GM23338 (cell line): ENCODE measurements around the gene CAMTA1. TPM values are rescaled to one million over a fixed set of nuclear protein-coding genes. Genes with fewer than 3 reads are reported as not detected.

ENCODE experiments used
- ATAC-seq: fragments of 200-7000 bp; cut with Tn5 transposase; 3 replicates; pipeline ENCODE4 v1.9.1; 2020
- DNase-seq: peaks from one replicate; pipeline ENCODE4 v3.0.0-alpha.2; 2015; ENCODE audit warnings: low spot score
- H2AFZ ChIP-seq: fragments of 200-600 bp; sonication (generic); 2 replicates; pipeline ENCODE4 v1.8.0; 2016; ENCODE audit warnings: antibody characterized with exemption, mild to moderate bottlenecking, moderate library complexity
- H3F3A ChIP-seq: fragments of 200-600 bp; sonication (generic); replicated peaks from 2 replicates; pipeline ENCODE4 v1.8.0; 2017; ENCODE audit warnings: antibody characterized with exemption, mixed run types, low read depth
- H3K27ac ChIP-seq: fragments of 200-600 bp; sonication (generic); 2 replicates; pipeline ENCODE4 v1.6.1; 2016; ENCODE audit warnings: low read depth
- H3K27me3 ChIP-seq: fragments of 200-600 bp; sonication (generic); 2 replicates; pipeline ENCODE4 v1.8.0; 2016; ENCODE audit warnings: mild to moderate bottlenecking, mixed run types, moderate library complexity; ENCODE audit not compliant: insufficient read depth
- H3K36me3 ChIP-seq: fragments of 200-600 bp; sonication (generic); 2 replicates; pipeline ENCODE4 v1.8.0; 2016; ENCODE audit warnings: mild to moderate bottlenecking; ENCODE audit not compliant: insufficient read depth
- H3K4me1 ChIP-seq: fragments of 200-600 bp; sonication (generic); 2 replicates; pipeline ENCODE4 v1.8.0; 2016; ENCODE audit warnings: mild to moderate bottlenecking, moderate library complexity; ENCODE audit not compliant: insufficient read depth
- H3K4me2 ChIP-seq: fragments of 200-600 bp; sonication (generic); 2 replicates; pipeline ENCODE4 v1.7.1; 2017; ENCODE audit warnings: mixed run types
- H3K4me3 ChIP-seq: fragments of 200-600 bp; sonication (generic); 2 replicates; pipeline ENCODE4 v1.6.1; 2016; ENCODE audit warnings: mixed run types
- H3K79me2 ChIP-seq: fragments of 200-600 bp; sonication (generic); replicated peaks from 2 replicates; pipeline ENCODE4 v1.8.0; 2017; ENCODE audit warnings: mild to moderate bottlenecking; ENCODE audit not compliant: insufficient read depth
- H3K9me2 ChIP-seq: fragments of 200-600 bp; sonication (generic); 2 replicates; pipeline ENCODE4 v1.8.0; 2017; ENCODE audit not compliant: insufficient read depth
- H4K20me1 ChIP-seq: fragments of 200-600 bp; sonication (generic); replicated peaks from 2 replicates; pipeline ENCODE4 v1.8.0; 2017; ENCODE audit warnings: mild to moderate bottlenecking; ENCODE audit not compliant: insufficient read depth
- H3K27ac Mint-ChIP-seq: 2 replicates; pipeline ENCODE4 v1.8.0; 2020; ENCODE audit warnings: inconsistent platforms, mild to moderate bottlenecking, moderate library complexity, mixed read lengths
- H3K27me3 Mint-ChIP-seq: 3 replicates; pipeline ENCODE4 v1.8.0; 2022; ENCODE audit warnings: low read depth, mild to moderate bottlenecking, moderate library complexity, mixed read lengths, inconsistent platforms; ENCODE audit not compliant: insufficient read depth, poor library complexity
- H3K36me3 Mint-ChIP-seq: 3 replicates; pipeline ENCODE4 v1.8.0; 2021; ENCODE audit warnings: low read depth, mild to moderate bottlenecking, inconsistent platforms, moderate library complexity, mixed read lengths
- H3K4me1 Mint-ChIP-seq: 3 replicates; pipeline ENCODE4 v1.8.0; 2020; ENCODE audit warnings: mild to moderate bottlenecking, inconsistent platforms, mixed read lengths
- H3K4me3 Mint-ChIP-seq: 3 replicates; pipeline ENCODE4 v1.8.0; 2021; ENCODE audit warnings: moderate library complexity, mild to moderate bottlenecking, inconsistent platforms, mixed read lengths
- H3K9me3 Mint-ChIP-seq: 3 replicates; pipeline ENCODE4 v1.8.0; 2020; ENCODE audit warnings: moderate library complexity, mild to moderate bottlenecking, inconsistent platforms, mixed read lengths
- CREB1 ChIP-seq: fragments of 250-450 bp; sonication (Bioruptor Pico); IDR thresholded peaks from 2 replicates; pipeline ENCODE4 v1.5.0; 2020; ENCODE audit warnings: low read depth, mild to moderate bottlenecking, moderate library complexity
- EZH2 ChIP-seq: fragments of 200-600 bp; sonication (generic); IDR thresholded peaks from one replicate; pipeline ENCODE4 v1.8.0; 2017; ENCODE audit warnings: antibody characterized with exemption, mild to moderate bottlenecking, low read depth; ENCODE audit not compliant: unreplicated experiment
- JUNB ChIP-seq: IDR thresholded peaks from one replicate; pipeline ENCODE4 v1.6.1; 2016; ENCODE audit warnings: antibody characterized with exemption; ENCODE audit not compliant: unreplicated experiment
- NANOG ChIP-seq: IDR thresholded peaks from 2 replicates; pipeline ENCODE4 v1.6.1; 2016; ENCODE audit warnings: antibody characterized with exemption, borderline replicate concordance
- ZNF114 ChIP-seq: fragments of 250-450 bp; sonication (Bioruptor Pico); IDR thresholded peaks from 2 replicates; pipeline ENCODE4 v1.5.0; 2020; ENCODE audit warnings: mild to moderate bottlenecking, moderate library complexity
- ZNF331 ChIP-seq: fragments of 250-450 bp; sonication (Bioruptor Pico); IDR thresholded peaks from 2 replicates; pipeline ENCODE4 v1.5.0; 2020; ENCODE audit warnings: low read depth, mild to moderate bottlenecking, moderate library complexity
- polyA plus RNA-seq: library from polyadenylated mRNA; unstranded; fragments of >200 nt; fragmentation: Nextera tagmentation; extraction: Ambion mirVana; gene quantifications from 2 replicates; pipeline ENCODE4 v1.2.1, GENCODE V29; 2016
- total RNA-seq: library from RNA; depleted of rRNA; stranded (reverse); fragments of >200 nt; shearing (Covaris generic); gene quantifications from 2 replicates; pipeline ENCODE4 v1.2.3, GENCODE V29; 2014
- TF ChIP-seq, protein P1 (sequence below): IDR thresholded peaks from 2 replicates; pipeline ENCODE4 v1.6.1; 2016; ENCODE audit warnings: antibody characterized with exemption
- TF ChIP-seq, protein P2 (sequence below): fragments of 250-450 bp; sonication (Bioruptor Pico); IDR thresholded peaks from 2 replicates; pipeline ENCODE4 v1.5.0; 2020; ENCODE audit warnings: mild to moderate bottlenecking, moderate library complexity

CAMTA1 gene
- total and polyA plus RNA-seq, 2 experiments from 2014 or later, result 115 to 519 TPM

- TF ChIP-seq, protein P1, sequence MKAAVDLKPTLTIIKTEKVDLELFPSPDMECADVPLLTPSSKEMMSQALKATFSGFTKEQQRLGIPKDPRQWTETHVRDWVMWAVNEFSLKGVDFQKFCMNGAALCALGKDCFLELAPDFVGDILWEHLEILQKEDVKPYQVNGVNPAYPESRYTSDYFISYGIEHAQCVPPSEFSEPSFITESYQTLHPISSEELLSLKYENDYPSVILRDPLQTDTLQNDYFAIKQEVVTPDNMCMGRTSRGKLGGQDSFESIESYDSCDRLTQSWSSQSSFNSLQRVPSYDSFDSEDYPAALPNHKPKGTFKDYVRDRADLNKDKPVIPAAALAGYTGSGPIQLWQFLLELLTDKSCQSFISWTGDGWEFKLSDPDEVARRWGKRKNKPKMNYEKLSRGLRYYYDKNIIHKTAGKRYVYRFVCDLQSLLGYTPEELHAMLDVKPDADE, result no peak
- no peak for TF ChIP-seq ZNF331 (CRISPR knock-in tag)
- TF ChIP-seq NANOG, result no peak
- TF ChIP-seq EZH2, result no peak
- Mint-ChIP-seq H3K27me3 (peaks cover 4% of the 10 kb centered on the region), H3K36me3 (peaks cover 14% of the 10 kb centered on the region; the same call in 2 of the 3 replicates), H3K4me3 (no peak overlapping the region), H3K4me1 (peaks cover 7% of the 10 kb centered on the region; the same call in 2 of the 3 replicates), H3K9me3 (no peaks in the 10 kb centered on the region), H3K27ac (no peak overlapping the region)
- DNase-seq (no peak), ATAC-seq (no peak)
- Histone ChIP-seq H3K4me2 (no peak overlapping the region), H4K20me1 (peaks cover 33% of the 10 kb centered on the region), H3K79me2 (peaks cover 88% of the 10 kb centered on the region), H3K9me2 (no peaks in the 10 kb centered on the region), H3K36me3 (no peaks in the 10 kb centered on the region), H3F3A (no peaks in the 10 kb centered on the region), H3K27me3 (no peaks in the 10 kb centered on the region), H3K27ac (no peak overlapping the region), H3K4me1 (no peaks in the 10 kb centered on the region), H3K4me3 (no peak overlapping the region), H2AFZ (no peak overlapping the region)
Observed at GRCh38 chr1:6834366-6834765, 49.1 kb downstream of the CAMTA1 start.

- no peak overlapping the region for H3K4me3 Mint-ChIP-seq
- Histone ChIP-seq H3K4me3 (no peak overlapping the region), H3K36me3 (no peaks in the 10 kb centered on the region), H3K9me2 (no peaks in the 10 kb centered on the region), H2AFZ (no peak overlapping the region), H4K20me1 (peaks cover 29% of the 10 kb centered on the region), H3K27me3 (no peaks in the 10 kb centered on the region), H3K27ac (no peak overlapping the region), H3K79me2 (peaks cover 92% of the 10 kb centered on the region), H3K4me1 (no peaks in the 10 kb centered on the region), H3K4me2 (no peak overlapping the region), H3F3A (no peaks in the 10 kb centered on the region)
- H3K4me1 Mint-ChIP-seq, result peaks cover 7% of the 10 kb centered on the region; the same call in 2 of the 3 replicates
- H3K36me3 Mint-ChIP-seq, result peaks cover 14% of the 10 kb centered on the region; the same call in 2 of the 3 replicates
- DNase-seq, result no peak
- no peaks in the 10 kb centered on the region for H3K9me3 Mint-ChIP-seq
- TF ChIP-seq ZNF114 (CRISPR knock-in tag), result no peak
- peaks cover 7% of the 10 kb centered on the region for H3K27me3 Mint-ChIP-seq
- no peak for ATAC-seq
- H3K27ac Mint-ChIP-seq, result no peak overlapping the region
Observed at GRCh38 chr1:6835139-6835538, 49.9 kb downstream of the CAMTA1 start.

DNA sequence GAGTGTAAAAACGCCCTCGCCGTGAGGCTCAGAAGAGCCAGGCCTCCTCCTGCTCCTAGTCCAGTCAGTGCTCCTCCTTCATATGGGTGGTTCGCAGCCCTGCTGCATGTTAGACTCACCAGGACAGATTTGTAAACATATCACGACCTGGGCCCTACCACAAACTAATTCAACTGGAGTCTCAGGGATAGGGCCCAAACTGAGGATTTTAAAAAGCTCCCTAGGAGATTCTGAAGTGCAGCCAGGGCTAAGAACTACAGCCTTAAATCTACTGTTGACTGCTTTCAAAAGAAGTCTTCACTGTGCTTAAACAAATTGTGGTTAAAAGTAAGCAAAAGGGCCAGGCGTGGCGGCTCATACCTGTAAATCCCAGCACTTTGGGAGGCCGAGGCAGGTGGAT lies 57.0 kb downstream of the CAMTA1 start:
- Histone ChIP-seq H3K27me3 (no peaks in the 10 kb centered on the region), H3K4me3 (no peak overlapping the region), H4K20me1 (peaks cover 19% of the 10 kb centered on the region; the same call in 1 of the 2 replicates), H3K27ac (no peak overlapping the region), H3F3A (no peaks in the 10 kb centered on the region), H3K79me2 (peaks cover 99% of the 10 kb centered on the region), H2AFZ (no peak overlapping the region), H3K36me3 (0 out of 2 replicates have a peak, but pooled peaks cover 9% of the 10 kb centered on the region), H3K4me1 (no peaks in the 10 kb centered on the region), H3K4me2 (no peak overlapping the region), H3K9me2 (no peaks in the 10 kb centered on the region)
- no peak for DNase-seq
- H3K4me1 Mint-ChIP-seq, result no peaks in the 10 kb centered on the region
- H3K27ac Mint-ChIP-seq, result no peak overlapping the region
- peaks cover 2% of the 10 kb centered on the region for H3K27me3 Mint-ChIP-seq
- no peak for ATAC-seq
- H3K9me3 Mint-ChIP-seq, result peaks cover 7% of the 10 kb centered on the region; the same call in 2 of the 3 replicates
- H3K4me3 Mint-ChIP-seq, result no peak overlapping the region
- H3K36me3 Mint-ChIP-seq, result peaks cover 49% of the 10 kb centered on the region
- no peak for TF ChIP-seq NANOG
- no peak for TF ChIP-seq EZH2
- TF ChIP-seq, protein P2, sequence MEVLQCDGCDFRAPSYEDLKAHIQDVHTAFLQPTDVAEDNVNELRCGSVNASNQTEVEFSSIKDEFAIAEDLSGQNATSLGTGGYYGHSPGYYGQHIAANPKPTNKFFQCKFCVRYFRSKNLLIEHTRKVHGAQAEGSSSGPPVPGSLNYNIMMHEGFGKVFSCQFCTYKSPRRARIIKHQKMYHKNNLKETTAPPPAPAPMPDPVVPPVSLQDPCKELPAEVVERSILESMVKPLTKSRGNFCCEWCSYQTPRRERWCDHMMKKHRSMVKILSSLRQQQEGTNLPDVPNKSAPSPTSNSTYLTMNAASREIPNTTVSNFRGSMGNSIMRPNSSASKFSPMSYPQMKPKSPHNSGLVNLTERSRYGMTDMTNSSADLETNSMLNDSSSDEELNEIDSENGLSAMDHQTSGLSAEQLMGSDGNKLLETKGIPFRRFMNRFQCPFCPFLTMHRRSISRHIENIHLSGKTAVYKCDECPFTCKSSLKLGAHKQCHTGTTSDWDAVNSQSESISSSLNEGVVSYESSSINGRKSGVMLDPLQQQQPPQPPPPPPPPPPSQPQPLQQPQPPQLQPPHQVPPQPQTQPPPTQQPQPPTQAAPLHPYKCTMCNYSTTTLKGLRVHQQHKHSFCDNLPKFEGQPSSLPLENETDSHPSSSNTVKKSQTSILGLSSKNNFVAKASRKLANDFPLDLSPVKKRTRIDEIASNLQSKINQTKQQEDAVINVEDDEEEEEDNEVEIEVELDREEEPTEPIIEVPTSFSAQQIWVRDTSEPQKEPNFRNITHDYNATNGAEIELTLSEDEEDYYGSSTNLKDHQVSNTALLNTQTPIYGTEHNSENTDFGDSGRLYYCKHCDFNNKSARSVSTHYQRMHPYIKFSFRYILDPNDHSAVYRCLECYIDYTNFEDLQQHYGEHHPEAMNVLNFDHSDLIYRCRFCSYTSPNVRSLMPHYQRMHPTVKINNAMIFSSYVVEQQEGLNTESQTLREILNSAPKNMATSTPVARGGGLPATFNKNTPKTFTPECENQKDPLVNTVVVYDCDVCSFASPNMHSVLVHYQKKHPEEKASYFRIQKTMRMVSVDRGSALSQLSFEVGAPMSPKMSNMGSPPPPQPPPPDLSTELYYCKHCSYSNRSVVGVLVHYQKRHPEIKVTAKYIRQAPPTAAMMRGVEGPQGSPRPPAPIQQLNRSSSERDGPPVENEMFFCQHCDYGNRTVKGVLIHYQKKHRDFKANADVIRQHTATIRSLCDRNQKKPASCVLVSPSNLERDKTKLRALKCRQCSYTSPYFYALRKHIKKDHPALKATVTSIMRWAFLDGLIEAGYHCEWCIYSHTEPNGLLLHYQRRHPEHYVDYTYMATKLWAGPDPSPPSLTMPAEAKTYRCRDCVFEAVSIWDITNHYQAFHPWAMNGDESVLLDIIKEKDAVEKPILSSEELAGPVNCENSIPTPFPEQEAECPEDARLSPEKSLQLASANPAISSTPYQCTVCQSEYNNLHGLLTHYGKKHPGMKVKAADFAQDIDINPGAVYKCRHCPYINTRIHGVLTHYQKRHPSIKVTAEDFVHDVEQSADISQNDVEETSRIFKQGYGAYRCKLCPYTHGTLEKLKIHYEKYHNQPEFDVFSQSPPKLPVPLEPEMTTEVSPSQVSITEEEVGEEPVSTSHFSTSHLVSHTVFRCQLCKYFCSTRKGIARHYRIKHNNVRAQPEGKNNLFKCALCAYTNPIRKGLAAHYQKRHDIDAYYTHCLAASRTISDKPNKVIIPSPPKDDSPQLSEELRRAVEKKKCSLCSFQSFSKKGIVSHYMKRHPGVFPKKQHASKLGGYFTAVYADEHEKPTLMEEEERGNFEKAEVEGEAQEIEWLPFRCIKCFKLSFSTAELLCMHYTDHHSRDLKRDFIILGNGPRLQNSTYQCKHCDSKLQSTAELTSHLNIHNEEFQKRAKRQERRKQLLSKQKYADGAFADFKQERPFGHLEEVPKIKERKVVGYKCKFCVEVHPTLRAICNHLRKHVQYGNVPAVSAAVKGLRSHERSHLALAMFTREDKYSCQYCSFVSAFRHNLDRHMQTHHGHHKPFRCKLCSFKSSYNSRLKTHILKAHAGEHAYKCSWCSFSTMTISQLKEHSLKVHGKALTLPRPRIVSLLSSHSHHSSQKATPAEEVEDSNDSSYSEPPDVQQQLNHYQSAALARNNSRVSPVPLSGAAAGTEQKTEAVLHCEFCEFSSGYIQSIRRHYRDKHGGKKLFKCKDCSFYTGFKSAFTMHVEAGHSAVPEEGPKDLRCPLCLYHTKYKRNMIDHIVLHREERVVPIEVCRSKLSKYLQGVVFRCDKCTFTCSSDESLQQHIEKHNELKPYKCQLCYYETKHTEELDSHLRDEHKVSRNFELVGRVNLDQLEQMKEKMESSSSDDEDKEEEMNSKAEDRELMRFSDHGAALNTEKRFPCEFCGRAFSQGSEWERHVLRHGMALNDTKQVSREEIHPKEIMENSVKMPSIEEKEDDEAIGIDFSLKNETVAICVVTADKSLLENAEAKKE, result no peak
- no peak for TF ChIP-seq JUNB
- TF ChIP-seq CREB1 (CRISPR knock-in tag), result no peak
- no peak for TF ChIP-seq ZNF331 (CRISPR knock-in tag)
- no peak for TF ChIP-seq ZNF114 (CRISPR knock-in tag)
- TF ChIP-seq, protein P1, result no peak
